Activated CD8-positive, alpha-beta memory T cell treated with anti-CD3 and anti-CD28 coated beads, Interleukin-2, amount 50 U/mL, for 48 hours (primary cell): ENCODE results near the gene OPTN.

Source experiments
- DNase-seq: peaks from one replicate; pipeline ENCODE4 v3.0.0-alpha.2; 2020

OPTN gene

GRCh38 chr10:13187135-13187534, 87.2 kb downstream of the OPTN start:
- no peak for DNase-seq
